NCI-H2227 (cell line): ENCODE results near the gene HS6ST1.

Experiments used
- DNase-seq: peaks from one replicate; lab custom pipeline; 2025; ENCODE audit not compliant: unreplicated experiment; lab: John Stamatoyannopoulos, UW

HS6ST1 gene

DNA sequence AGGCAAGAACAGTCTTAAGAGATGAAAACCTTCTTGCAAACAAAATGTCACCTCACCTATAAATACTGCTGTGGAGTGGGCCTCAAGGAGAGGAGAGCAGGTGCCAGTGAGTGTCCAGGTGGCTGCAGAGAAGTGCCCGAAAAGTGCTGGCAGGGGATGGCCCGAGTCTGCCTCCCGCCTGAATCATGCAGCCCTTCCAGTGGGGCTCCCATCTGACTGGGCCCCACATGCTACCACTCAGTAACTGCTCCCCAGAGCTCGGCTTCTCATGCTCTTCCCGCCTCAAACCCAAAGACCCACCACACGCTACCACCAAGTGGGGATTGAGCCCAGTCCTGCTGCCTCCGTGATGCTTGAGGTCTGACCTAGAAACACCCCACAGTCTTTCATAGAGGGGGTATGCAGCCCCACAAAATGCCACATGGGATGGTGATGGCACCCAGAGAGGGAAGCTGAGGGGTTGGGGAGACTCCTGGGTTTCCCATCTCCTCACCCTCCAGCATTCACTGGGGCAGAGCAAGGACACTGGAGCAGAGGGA lies 7.4 kb downstream of the HS6ST1 start:
- no peak for DNase-seq

DNA sequence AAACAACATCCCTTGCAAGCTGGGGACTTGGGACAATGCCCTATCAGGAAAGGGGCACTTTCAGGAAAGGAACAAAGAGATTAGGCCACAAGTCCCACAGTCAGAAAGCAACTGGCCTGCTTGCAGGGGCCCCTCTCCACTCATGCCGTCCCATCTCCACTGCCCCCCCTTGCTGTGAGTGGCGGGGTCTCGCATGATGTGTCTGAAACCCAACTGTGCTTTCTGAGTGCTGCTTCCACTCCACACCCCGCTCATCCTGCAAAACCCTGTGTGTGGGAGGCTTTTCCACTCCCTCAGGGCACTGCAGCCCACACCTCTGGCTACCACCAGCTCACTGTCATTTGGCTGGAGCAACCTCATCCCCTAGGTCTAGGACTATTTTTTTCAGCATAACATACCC lies 7.9 kb downstream of the HS6ST1 start:
- no peak for DNase-seq

DNA sequence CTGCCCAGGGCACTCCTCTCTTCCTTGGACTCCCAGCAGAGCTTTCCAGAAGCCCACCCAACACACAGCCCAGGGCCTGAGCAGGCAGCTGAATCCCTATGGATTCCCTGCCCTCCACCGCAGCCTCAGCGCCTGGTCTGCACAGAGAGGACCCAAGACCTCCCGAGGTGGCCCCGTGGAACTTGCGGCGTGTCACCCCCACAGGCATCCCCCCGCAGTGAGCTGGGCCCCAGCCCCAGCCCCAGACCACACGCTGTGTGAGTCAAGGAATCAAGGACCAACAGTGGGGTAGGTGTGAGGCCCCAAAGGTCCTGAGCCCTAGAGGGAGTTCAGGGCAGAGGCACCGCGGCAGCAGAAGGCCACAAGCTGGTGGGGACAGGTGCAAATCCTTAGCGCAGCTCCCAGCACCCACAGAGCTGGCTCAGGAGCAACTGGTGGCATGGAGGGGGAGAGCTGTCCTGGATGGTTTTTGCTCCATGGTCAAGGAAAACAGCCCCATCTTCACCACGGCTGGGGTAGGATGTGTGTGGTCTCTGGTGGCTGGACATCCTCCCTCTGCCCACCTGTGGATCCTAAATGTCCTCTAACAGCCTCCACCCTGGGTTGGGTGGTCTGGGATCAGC lies 8.5 kb downstream of the HS6ST1 start:
- no peak for DNase-seq

DNA sequence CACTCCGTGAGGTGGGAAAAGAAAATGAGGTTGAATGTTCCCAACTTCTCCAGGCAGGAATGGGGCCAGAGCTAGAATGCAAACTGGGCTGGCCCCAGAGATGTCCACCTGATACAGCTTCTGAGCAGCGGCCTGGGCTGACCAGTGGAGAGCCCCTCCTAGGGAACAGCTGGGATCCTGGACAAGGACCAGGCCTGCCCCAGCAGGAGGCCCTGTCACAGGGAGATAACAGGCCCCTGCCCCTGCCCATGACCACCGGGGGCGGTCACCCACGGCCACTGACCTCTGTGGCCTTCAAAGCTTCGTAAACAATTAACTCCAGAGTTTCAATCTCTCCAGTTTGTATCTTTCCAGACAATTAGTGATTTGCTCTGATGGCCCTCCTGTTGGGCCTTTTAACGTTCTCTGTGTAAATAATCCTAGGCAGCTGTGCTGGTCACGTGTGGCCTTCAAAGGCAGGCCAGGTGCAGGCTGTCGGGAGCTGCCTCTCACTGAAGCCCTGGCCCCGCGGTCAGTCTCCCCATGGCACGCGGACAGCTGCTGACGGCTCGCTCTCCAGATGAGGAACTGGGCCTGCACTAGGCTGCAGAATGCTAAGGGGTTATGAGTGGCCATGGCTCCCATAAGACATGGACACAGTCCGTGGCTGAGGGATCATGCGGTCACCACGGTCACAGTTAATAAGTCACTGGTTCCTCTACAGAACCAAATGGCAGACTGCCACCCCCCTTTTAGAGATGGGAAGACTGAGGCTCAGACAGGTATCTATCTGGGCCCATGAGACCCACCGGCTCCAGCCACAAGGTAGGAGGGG lies 9.2 kb downstream of the HS6ST1 start:
- DNase-seq = peak; percentile 59

DNA sequence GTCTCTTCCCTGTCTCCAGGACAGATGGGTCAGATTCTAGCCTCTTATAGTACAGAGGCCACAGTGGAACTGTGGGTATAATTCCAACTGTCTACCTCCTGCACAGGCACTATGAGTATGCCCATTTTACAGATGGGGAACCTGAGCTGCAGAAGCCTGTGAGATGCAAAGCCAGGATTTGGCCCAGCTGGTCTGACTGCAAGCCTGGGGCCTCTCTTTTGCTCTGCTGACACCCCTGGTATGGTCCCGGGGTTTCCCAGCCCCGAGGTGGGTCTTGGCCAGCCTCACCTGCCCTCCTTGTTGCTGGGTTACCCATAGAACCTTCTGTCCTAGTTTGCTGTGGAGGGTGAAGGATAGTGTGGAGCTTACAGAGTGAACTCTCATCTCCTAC lies 9.8 kb downstream of the HS6ST1 start:
- no peak for DNase-seq

DNA sequence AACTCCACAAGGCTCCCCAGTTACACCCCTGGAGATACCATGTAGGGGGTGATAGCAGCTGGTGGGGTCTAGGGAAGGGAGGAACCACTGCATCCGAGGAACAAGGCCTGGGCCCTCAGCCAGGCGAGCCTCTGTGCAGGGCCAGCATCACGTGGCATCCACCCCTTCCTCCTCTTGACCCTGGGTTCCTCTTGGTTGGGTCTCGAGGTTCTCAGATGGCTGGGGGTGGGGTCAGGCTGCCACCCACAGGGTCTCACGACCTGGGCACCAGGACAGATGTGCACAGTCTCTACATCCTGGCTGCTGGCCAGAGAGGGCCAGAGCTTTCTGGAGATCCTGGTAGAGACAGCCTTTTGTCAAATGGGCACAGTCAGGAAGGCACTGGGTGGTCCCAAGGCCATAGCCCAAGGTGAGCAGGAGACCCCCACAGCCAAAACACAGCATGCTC lies 10.4 kb downstream of the HS6ST1 start:
- DNase-seq = no peak

DNA sequence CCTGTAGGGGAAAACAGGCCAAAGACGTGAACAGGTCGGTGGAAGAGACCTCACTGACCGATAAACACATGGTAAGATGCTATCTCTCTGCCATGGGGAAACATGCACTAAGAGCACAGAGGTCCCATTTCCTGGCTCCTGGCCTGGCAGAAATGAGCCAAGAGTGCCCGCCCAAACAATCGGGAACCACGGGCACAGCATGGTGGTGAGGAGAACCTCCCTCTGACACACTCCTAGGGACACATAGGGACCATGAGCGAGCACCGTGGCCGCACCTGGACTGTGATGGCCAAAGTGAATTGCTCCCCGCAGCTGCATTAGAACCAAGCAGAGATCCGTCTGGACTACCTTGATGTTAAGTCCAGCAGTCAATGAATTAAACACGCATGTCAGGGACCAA lies 11.1 kb downstream of the HS6ST1 start:
- DNase-seq = no peak

DNA sequence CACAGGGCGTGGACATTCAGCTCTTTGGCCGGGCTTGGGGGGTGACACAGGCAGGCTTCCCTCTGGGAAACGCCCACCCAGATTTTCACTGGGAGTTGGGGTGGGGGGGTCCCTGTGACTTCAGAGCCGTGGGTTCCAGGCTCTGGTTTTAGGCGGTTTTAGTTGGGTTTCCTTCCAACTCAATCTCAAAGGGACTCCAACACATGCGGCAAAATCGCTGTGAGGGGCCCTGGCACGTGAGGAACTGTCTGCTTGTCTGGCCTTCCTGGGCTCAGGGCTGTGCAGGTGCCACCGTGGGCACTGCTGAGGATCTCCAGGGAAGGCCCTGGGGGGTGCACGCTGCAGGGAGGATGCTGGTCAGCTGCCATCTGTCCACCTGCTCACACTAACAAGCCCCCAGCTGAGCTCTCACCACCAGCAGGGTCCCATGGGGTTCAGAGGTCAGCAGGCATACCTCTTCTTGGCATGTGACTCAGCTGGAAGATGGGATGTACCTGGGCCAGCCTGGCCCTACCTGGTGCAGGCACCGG lies 11.7 kb downstream of the HS6ST1 start:
- no peak for DNase-seq

DNA sequence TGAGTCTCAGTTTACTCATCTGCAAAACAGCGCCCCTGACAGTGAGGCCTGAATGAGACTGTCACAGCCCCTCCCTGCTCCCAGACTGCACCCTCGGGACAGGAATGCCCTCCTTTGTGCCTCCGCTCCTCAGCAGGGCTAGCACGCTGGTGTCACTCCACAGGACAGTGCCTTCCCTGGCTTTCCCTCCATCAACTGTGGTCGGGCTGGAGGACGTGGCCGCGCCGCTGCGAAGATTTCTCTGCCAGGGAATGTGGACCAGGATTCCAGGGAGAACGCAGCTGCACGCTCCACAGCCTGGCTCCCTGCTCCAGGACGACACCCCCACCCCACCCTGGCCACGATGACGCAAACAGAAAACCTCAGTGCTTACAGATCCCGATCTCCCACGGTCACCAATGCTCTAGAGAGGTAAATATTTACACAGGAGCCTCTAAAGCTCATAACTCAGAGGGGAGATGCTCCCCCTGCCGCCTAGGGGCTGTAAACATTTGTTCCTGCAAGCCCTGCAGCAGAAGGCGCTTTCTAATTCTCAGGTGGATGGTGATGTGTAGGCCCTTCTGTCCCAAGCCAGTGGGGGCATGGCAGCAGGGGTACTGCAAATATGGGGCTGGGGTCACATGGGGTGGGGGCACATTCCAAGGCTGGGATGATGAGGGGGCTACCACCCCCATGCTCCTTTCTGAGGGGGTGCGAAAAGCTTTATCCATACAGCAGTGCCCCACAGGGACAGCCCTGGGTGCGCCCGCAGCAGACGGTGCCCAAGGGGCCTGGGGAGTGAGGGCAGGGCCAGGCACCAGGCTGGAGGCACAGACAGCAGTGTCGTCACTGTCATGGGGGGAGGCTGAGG lies 12.4 kb downstream of the HS6ST1 start:
- DNase-seq = peak; percentile 53

DNA sequence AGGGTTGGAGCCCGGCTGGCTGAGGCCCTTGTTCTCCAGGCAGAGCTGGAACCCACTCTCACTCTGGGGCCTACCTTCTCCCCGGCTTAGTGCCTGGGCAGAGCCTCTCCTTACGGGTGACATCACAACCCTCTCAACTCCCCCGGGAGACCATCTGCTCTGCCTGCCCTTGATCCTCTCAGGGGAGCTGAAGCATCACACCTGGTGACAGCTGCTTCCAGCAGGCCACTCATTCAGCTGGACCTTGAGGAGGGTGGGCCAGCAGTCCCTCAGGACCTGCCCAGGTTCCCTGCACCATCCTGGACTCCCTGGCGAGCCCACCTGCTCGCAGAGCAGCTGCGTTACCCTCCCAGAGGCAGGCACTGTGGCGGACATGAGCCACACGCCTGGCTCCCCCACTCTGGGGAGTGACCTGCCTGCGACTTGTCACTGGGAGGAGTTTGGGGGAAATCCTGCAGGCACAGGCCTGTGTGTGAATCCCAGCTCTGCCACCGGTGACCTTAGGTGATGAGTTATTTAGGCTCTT lies 13.1 kb downstream of the HS6ST1 start:
- DNase-seq = peak; percentile 55

DNA sequence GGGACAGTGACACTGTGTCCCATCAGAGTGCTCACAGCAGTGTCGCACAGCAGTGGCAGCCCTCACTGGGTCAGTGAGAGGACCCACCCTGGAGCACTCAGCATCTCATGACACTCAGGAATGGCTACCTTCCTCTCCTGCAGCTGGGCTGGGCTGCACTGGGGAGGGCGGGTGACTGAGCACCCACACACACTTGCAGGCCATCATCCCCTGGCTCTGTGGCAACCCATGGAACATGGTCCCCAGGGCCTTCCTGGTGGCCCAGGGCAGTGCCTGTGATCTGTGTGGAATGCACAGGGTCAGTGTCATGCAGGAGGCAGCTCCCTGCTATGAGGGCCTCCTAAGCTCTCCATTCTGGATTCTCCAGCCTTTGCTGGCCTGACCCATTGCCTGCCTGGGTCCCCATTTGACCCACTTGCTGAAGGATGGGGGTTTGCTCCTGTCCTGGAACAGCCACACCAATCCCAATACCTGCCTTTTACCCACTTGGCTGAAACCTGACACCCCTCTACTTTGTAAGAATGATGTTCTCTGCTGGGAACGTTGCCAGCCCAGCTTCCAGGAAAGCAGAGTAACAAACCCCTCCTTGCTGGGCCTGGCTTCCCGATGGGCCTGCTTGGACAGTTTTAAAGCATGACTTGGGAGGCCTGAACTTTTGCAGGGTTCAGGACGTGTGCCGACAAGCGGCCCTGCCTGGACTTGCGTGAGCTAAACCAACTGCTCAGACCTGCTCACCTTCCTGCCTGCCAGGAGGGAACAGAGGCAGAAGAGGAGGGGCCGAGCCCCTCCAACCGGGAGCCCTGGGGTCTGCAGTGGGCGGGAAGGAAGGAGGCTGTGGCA lies 13.7 kb downstream of the HS6ST1 start:
- DNase-seq = peak; percentile 75

DNA sequence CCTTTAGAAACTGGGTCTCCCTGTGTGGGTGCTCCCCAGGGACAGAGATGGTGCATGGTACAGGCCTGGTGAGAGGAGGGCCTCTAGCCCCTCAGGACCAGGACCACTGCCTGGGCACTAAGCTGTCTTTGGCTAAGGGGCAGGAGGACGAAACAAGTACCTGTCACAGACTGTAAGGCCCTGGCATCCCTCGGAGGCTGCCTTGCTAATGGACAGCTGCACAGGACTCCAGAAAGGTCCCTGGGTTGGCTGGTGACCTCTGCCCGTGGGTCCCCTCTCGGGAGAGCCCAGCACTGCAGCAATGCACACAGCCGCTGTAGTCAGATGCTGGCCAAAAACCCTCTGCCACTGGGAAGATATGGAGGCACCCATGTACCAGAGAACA lies 14.3 kb downstream of the HS6ST1 start:
- DNase-seq = no peak

DNA sequence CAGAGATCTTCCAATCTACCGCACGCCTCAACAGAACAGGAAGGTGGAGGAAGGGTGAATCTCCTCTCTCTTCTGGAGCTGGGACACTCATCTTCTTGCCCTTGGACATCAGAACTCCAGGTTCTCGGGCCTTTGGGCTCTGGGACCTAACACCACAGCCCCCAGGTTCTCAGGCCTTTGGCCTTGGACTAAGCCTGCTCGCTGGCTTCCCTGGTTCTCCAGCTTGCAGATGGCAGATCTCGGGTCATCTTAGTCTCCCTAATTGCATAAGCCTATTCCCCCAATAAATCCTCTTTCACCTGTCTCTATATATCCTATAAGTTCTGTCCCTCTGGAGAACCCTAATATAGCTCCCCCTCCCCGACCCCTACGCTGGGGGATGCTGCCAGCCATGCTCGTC lies 14.8 kb downstream of the HS6ST1 start:
- no peak for DNase-seq

DNA sequence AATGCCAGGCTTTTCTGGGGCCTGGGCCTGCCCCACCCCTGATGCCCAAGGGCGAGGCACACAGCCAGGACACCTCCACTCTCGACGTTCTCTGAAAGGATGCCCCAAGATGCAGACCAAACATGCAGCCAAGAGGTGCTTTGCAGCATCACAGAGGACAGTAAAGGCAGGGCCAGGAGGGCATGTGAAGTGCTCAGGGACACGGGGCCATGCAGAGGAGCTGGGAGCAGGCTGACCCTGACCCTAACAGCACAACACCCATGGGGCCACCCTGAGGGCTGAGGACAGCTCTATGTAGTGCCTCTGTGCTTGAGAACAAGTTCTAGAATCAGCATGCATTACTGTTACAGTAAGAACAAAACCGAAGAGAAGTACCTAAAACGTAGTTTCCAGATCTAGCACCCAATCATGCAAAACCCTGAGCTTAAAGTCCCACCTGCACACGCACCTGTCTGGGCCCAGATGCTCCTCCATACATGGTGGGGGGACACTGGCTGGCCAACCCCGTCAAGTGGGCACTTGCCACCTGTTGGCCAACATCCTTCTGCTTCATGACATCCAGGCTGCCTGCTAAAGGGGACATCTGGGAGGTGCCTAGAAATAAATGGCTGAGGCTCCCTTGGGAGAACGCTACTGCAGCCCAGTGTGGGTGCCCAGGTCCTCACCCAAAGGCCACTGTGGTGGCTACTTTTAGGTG lies 15.4 kb downstream of the HS6ST1 start:
- DNase-seq = no peak

DNA sequence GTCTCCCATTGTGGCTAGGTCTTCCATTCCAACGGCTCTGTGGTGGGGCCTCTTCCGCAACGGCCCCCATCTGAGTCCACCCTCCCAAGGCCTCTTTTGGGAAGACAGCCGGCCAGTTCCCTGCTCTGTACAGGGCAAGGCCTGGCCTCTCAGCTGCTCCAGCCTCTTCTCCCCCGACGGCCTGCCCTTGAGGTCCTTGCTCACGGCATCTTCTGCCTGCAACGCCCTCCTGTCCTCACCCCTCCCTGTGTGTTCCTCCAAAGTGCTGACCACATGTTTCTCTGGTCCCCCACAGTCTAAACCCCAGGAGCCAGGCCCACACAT lies 16.0 kb downstream of the HS6ST1 start:
- no peak for DNase-seq

DNA sequence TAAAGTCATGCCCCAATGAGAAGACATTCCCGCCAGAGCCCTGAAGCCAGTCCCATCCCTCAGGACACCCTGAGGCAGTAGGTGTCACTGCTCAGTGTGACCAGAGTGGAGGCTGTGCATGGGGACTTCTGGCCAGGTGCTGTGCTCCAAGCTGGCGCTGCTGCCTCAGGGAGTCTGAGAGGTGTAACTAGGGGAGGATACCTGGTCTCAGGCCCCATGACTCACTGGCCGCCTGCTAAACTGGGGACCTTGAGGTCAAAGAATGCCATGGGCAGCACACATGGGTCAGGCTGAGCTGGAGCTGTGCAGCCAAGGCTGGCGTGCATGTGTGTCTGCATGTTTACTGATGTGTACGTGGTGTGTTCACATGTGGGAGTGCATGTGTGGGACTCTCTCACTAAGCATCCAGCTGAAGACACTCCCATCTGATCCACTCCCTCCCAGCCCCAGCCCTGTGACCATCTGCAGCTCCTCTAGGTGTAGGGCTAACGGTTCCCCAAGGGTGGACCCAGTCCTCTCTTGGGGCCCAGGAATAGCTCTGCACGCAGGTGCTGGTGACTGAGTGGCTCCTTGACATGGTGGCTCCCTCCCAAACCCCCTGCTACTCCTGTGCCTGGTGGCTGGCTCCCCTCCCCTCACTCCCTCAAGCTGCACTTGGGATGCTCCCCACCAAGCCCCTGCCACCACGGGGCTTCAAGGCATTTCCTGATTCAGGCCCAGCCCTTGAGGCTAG lies 16.5 kb downstream of the HS6ST1 start:
- no peak for DNase-seq

DNA sequence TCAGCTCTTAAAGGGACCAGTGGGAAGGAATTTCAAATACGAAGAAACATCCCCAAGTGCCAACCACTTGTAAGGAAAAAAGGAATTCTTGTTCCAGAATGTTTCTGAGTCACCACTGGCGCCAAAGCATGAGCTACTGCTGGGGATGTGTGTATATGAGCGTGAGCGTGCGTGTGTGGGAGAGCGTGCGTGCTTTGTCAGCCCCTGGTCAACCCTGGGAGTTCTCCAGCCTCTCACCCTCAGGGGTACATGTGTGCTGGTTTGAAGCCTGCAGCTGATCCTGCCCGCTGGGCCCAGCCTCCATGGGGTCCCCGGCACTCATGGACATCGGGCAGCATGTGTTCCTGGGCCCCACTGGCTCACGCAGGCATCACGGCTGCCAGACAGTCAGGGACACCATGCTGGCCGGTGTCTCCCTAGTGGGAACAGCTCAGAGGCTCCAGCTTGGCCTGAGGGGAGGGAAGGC lies 17.1 kb downstream of the HS6ST1 start:
- DNase-seq = no peak

DNA sequence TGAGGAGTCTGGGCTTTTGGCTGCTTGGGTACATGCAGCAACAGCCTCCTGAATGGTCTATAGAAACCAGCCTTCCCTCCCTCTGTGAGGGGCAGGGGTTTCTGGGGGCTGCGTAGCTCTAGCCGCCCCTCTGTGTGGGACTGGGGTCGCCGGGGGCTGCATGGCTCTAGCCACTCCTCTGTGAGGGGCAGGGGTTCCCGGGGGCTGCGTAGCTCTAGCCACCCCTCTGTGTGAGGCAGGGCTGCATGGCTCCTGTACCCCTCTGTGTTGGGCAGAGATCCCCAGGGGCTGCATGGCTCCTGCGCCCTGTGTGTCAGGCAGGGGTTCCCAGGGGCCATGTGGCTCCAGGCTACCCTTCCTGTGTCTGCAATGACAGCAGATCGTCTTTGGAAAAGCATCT lies 17.6 kb downstream of the HS6ST1 start:
- no peak for DNase-seq
